Measurements from ENCODE around the gene KDM4B. TPM values are rescaled to one million over a fixed set of nuclear protein-coding genes. Genes with fewer than 3 reads are reported as not detected.

Gene KDM4B
- total RNA-seq, 1 donor from 2014 or later, result 153 TPM

DNA sequence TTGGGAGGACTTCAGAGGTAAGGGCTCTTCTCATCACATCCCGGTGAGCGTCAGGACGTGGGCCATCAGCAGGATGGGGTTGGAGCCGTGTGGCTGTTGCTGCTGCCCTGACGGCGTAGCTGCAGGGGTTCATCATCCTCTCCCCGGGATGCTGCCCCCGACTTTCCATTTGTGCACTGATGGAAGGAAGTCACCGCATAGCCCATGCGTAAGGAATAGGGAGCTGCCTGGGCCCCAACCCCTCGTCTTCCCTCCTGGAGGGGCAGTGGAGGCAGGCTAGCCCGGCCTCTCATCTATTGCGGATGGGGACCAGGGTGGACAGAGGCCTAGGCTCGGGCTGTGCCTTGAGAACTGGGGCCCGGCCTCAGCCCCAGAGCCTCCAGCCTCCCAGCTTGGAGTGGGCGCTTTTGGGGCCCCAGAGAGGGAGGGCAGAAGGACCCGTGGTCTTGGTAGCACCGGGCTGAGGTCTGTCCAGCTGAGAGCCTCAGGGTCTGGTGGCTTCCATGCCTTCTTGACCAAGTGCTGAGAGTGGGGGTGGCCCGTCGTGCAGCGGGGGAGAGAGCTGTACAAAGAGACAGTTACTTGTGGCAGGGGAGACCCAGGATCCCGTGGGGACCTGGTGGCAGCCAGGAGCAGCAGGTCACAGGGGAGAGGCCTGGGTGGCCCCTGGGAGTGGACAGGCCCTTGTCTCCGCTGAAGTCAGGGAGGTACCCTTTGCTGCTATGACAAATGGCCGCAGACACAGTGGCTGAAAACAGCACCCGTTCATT, 44.0 kb downstream of the KDM4B start:
- DNase-seq, result no peak
- Mint-ChIP-seq H3K27ac (ENCODE audit: unreplicated experiment) (no peak overlapping the region), H3K27me3 (ENCODE audit: unreplicated experiment) (peaks cover 3% of the 10 kb centered on the region), H3K4me1 (ENCODE audit: low read depth, unreplicated experiment) (peaks cover 10% of the 10 kb centered on the region), H3K4me3 (ENCODE audit: unreplicated experiment) (no peak overlapping the region), H3K9me3 (ENCODE audit: unreplicated experiment) (peaks cover 7% of the 10 kb centered on the region), H3K36me3 (ENCODE audit: unreplicated experiment) (peaks cover 4% of the 10 kb centered on the region)
- TF ChIP-seq, protein P1, sequence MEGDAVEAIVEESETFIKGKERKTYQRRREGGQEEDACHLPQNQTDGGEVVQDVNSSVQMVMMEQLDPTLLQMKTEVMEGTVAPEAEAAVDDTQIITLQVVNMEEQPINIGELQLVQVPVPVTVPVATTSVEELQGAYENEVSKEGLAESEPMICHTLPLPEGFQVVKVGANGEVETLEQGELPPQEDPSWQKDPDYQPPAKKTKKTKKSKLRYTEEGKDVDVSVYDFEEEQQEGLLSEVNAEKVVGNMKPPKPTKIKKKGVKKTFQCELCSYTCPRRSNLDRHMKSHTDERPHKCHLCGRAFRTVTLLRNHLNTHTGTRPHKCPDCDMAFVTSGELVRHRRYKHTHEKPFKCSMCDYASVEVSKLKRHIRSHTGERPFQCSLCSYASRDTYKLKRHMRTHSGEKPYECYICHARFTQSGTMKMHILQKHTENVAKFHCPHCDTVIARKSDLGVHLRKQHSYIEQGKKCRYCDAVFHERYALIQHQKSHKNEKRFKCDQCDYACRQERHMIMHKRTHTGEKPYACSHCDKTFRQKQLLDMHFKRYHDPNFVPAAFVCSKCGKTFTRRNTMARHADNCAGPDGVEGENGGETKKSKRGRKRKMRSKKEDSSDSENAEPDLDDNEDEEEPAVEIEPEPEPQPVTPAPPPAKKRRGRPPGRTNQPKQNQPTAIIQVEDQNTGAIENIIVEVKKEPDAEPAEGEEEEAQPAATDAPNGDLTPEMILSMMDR (IDR thresholded peaks at IDR 0.05; ENCODE audit: partially characterized antibody, unreplicated experiment), result no peak

DNA sequence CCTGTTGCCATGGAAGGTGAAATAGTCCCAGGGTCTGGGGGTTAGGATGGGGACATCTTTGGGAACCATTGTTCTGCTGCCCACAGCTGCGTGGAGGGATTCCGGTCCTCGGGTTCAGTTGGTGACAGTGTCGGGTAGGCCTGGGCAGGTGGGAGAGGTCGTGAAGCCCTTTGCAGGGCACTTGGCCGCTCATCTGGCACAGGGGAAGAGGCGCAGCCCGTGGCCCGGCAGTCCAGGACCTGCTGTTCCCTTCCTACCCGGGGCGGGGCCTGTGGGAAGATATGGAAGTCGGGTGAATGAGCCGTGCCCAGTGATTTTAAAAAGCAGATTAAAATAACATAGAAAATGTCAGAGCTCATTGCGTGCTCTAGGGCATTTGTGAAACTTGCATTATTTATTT, 44.8 kb downstream of the KDM4B start:
- H3K4me1 Mint-ChIP-seq (ENCODE audit: low read depth, unreplicated experiment), result peaks cover 10% of the 10 kb centered on the region
- H3K27me3 Mint-ChIP-seq (ENCODE audit: unreplicated experiment), result peaks cover 8% of the 10 kb centered on the region
- H3K4me3 Mint-ChIP-seq (ENCODE audit: unreplicated experiment), result no peak overlapping the region
- H3K36me3 Mint-ChIP-seq (ENCODE audit: unreplicated experiment), result peaks cover 4% of the 10 kb centered on the region
- peaks cover 10% of the 10 kb centered on the region for H3K9me3 Mint-ChIP-seq (ENCODE audit: unreplicated experiment)
- peak overlapping the region; percentile 33 for H3K27ac Mint-ChIP-seq (ENCODE audit: unreplicated experiment)
- TF ChIP-seq, protein P1 (IDR thresholded peaks at IDR 0.05; ENCODE audit: partially characterized antibody, unreplicated experiment), result no peak
- DNase-seq, result no peak

DNA sequence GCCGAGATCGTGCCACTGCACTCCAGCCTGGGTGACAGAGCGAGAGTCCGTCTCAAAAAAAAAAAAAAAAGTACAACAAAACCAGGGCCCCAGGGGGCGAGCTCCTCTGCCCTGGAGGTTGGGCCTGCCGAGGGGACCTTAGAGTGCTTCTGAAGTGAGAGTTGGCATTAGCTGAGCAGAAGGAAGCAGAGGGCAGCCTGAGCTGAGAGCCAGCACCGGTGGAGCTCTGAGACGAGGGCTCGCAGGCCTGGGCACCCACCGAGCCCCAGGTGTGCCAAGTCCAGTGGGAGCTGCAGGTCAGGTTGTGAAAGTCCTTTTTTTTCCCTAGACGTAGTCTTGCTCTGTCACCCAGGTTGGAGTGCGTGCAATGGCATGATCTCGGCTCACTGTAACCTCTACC, 46.0 kb downstream of the KDM4B start:
- Mint-ChIP-seq H3K4me3 (ENCODE audit: unreplicated experiment) (no peak overlapping the region), H3K36me3 (ENCODE audit: unreplicated experiment) (peaks cover 4% of the 10 kb centered on the region), H3K27ac (ENCODE audit: unreplicated experiment) (no peak overlapping the region), H3K27me3 (ENCODE audit: unreplicated experiment) (peaks cover 8% of the 10 kb centered on the region), H3K4me1 (ENCODE audit: low read depth, unreplicated experiment) (peaks cover 10% of the 10 kb centered on the region), H3K9me3 (ENCODE audit: unreplicated experiment) (peaks cover 10% of the 10 kb centered on the region)
- TF ChIP-seq, protein P1 (IDR thresholded peaks at IDR 0.05; ENCODE audit: partially characterized antibody, unreplicated experiment), result no peak
- no peak for DNase-seq

DNA sequence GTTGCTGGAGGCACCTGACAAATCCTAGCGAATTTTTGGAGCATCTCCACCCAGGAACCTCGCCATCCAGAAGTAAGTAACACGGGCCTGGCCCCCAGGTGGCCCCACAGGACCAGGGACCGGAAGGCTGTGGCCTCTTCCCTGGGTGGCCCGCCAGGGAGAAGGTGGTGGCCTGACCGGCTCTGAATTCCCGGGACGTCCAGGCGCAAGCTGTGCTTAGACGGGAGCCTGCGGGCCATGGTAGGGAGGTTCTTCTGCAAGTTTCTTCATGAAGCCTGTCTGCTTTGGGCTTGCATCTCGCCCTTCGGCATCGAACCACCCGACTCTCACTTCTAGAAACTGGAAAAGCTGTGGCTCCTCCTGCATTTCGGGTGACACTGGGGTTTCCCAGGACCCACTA, 47.4 kb downstream of the KDM4B start:
- no peak overlapping the region for H3K27ac Mint-ChIP-seq (ENCODE audit: unreplicated experiment)
- TF ChIP-seq, protein P1 (IDR thresholded peaks at IDR 0.05; ENCODE audit: partially characterized antibody, unreplicated experiment), result no peak
- peaks cover 7% of the 10 kb centered on the region for H3K4me1 Mint-ChIP-seq (ENCODE audit: low read depth, unreplicated experiment)
- H3K27me3 Mint-ChIP-seq (ENCODE audit: unreplicated experiment), result peaks cover 8% of the 10 kb centered on the region
- H3K4me3 Mint-ChIP-seq (ENCODE audit: unreplicated experiment), result no peak overlapping the region
- H3K9me3 Mint-ChIP-seq (ENCODE audit: unreplicated experiment), result peaks cover 12% of the 10 kb centered on the region
- H3K36me3 Mint-ChIP-seq (ENCODE audit: unreplicated experiment), result peaks cover 4% of the 10 kb centered on the region
- no peak for DNase-seq

DNA sequence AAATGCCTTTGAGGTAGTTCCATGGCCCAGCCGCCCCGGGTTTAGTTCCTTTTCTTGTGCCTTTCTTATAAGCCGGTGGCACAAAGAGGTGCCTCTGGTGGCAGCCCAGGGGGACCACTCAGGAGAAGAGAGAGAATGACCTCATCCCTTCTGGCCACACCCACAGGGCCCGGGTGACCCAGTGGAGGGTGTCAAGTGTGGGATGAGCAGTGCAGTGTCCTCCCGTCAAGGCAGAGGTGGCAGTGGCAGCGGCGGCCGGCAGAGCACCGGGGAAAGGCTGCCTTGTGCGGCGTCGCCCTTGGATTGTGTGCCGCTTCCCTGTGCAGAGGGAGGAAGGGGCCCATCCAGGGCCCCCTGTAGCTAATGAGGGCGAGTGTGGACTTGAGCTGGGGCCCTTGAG, 47.9 kb downstream of the KDM4B start:
- Mint-ChIP-seq H3K9me3 (ENCODE audit: unreplicated experiment) (peaks cover 14% of the 10 kb centered on the region), H3K36me3 (ENCODE audit: unreplicated experiment) (peaks cover 4% of the 10 kb centered on the region), H3K4me1 (ENCODE audit: low read depth, unreplicated experiment) (peaks cover 7% of the 10 kb centered on the region), H3K27me3 (ENCODE audit: unreplicated experiment) (peaks cover 8% of the 10 kb centered on the region), H3K4me3 (ENCODE audit: unreplicated experiment) (no peak overlapping the region), H3K27ac (ENCODE audit: unreplicated experiment) (peak overlapping the region; percentile 43)
- DNase-seq, result no peak
- TF ChIP-seq, protein P1 (IDR thresholded peaks at IDR 0.05; ENCODE audit: partially characterized antibody, unreplicated experiment), result no peak

All from glutamatergic neuron (in vitro differentiated cells).